ENCODE results near the gene AUTS2. TPM values are rescaled to one million over a fixed set of nuclear protein-coding genes. Genes with fewer than 3 reads are reported as not detected.

Gene AUTS2
- total and polyA plus RNA-seq, 7 experiments from 2014 or later = 0.40 to 31.7 (median 4.2) TPM

DNA sequence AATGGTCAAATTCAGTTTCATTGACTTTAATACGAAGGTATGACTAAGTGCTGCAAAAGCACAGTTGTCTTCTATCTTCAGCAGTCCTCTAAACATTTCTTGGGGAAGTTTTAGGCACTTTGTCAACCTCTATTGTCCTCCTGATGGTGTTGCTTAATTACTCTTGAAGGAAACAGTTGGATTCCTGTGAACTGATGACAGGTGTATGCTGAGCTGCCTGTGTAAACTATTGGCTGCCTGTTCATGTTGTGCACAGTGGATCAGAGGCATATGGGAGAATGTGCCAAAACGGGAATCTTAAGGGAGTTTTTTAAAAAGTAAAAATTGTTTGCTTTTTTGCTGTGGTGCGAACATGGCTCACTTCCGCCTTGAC, 221.0 kb downstream of the AUTS2 start:
- Histone ChIP-seq H3K27ac (ENCODE audit: low read depth, low read length) (no peak overlapping the region), H3K4me3 (ENCODE audit: low read length) (no peak overlapping the region), H3K9me3 (ENCODE audit: control insufficient read depth in 2 of 3, low read length in 3 of 3) (no peaks in the 10 kb centered on the region), H3K27me3 (ENCODE audit: control insufficient read depth in 2 of 2, insufficient read depth in 2 of 2, low read length in 2 of 2) (no peaks in the 10 kb centered on the region), H3K4me1 (ENCODE audit: control insufficient read depth in 2 of 2, insufficient read depth in 2 of 2, low read length in 2 of 2) (no peaks in the 10 kb centered on the region), H3K36me3 (ENCODE audit: control insufficient read depth in 2 of 3, insufficient read depth in 3 of 3, low read length in 3 of 3) (no peaks in the 10 kb centered on the region)
- Mint-ChIP-seq H3K4me1 (peaks cover 0 to 5% (median 0%) of the 10 kb centered on the region in 7 donors), H3K36me3 (no peaks in the 10 kb centered on the region), H3K27me3 (peaks cover 0 to 8% (median 0%) of the 10 kb centered on the region in 5 donors), H3K9me3 (peaks cover 0 to 8% (median 0%) of the 10 kb centered on the region in 11 donors), H3K4me3 (no peak overlapping the region), H3K27ac (no peak overlapping the region)
- CTCF ChIA-PET = no interaction called here
- POLR2A ChIA-PET = no interaction called here
- intact Hi-C loops (cut with micrococcal nuclease) = no loop called here
- ATAC-seq (no peak), DNase-seq (no peak)

DNA sequence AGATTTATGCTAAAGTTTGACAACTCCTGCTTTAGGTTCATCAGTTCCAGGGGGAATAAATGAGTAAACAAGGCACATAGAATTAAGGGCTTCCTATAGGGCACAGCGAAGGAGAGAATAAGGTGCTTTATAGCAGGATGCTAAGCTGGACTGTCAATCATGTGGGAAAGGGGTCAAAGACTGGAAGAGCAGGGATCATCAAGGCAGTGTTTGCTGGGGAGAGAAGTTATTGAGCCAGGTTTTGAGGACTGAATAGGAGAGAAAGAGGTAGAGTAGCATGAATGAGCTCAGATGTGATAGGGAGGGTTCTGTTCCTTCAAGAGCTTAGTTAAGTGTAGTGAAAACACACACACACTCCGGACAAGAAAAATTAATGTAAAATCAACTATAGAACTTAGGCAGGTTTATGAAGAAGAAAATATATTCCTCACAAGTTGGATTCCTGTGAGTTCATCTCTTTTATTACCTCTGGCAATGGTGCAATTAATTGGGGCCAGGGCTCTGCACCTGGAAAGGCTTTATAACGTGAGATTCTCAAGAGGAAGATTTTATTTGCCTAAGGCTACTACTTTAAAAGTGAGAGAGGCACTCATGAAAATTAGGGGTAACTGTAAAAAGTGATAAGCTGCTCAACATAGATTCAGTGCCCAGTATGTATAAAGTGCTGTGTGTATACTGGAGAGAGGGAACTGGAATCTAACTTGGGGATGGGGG, 222.4 kb downstream of the AUTS2 start:
- ChIA-PET CTCF (no interaction called here), POLR2A (no interaction called here)
- Histone ChIP-seq H3K4me1 (ENCODE audit: control insufficient read depth in 2 of 2, insufficient read depth in 2 of 2, low read length in 2 of 2) (peaks cover 0 to 9% of the 10 kb centered on the region in 2 donors), H3K36me3 (ENCODE audit: control insufficient read depth in 2 of 3, insufficient read depth in 3 of 3, low read length in 3 of 3) (no peaks in the 10 kb centered on the region), H3K4me3 (ENCODE audit: low read length) (no peak overlapping the region), H3K27ac (ENCODE audit: low read depth, low read length) (no peak overlapping the region), H3K9me3 (ENCODE audit: control insufficient read depth in 2 of 3, low read length in 3 of 3) (no peaks in the 10 kb centered on the region), H3K27me3 (ENCODE audit: control insufficient read depth in 2 of 2, insufficient read depth in 2 of 2, low read length in 2 of 2) (no peaks in the 10 kb centered on the region)
- peaks cover 0 to 8% (median 0%) of the 10 kb centered on the region in 5 donors for H3K27me3 Mint-ChIP-seq
- no peaks in the 10 kb centered on the region for H3K36me3 Mint-ChIP-seq
- peaks cover 4 to 14% (median 6%) of the 10 kb centered on the region in 7 donors for H3K4me1 Mint-ChIP-seq
- DNase-seq (no peak), ATAC-seq (no peak)
- H3K27ac Mint-ChIP-seq = no peak overlapping the region
- intact Hi-C loops (cut with micrococcal nuclease) = no loop called here
- peaks cover 0 to 8% (median 0%) of the 10 kb centered on the region in 11 donors for H3K9me3 Mint-ChIP-seq
- H3K4me3 Mint-ChIP-seq = no peak overlapping the region

- Mint-ChIP-seq H3K4me1 (peaks cover 5 to 25% (median 11%) of the 10 kb centered on the region in 7 donors), H3K27ac (no peak overlapping the region), H3K4me3 (no peak overlapping the region), H3K36me3 (no peaks in the 10 kb centered on the region), H3K27me3 (peaks cover 0 to 14% (median 0%) of the 10 kb centered on the region in 5 donors), H3K9me3 (peaks cover 0 to 8% (median 0%) of the 10 kb centered on the region in 11 donors)
- Histone ChIP-seq H3K4me1 (ENCODE audit: control insufficient read depth in 2 of 2, insufficient read depth in 2 of 2, low read length in 2 of 2) (peaks cover 0 to 9% of the 10 kb centered on the region in 2 donors), H3K4me3 (ENCODE audit: low read length) (no peak overlapping the region), H3K36me3 (ENCODE audit: control insufficient read depth in 2 of 3, insufficient read depth in 3 of 3, low read length in 3 of 3) (no peaks in the 10 kb centered on the region), H3K27ac (ENCODE audit: low read depth, low read length) (no peak overlapping the region), H3K27me3 (ENCODE audit: control insufficient read depth in 2 of 2, insufficient read depth in 2 of 2, low read length in 2 of 2) (no peaks in the 10 kb centered on the region), H3K9me3 (ENCODE audit: control insufficient read depth in 2 of 3, low read length in 3 of 3) (no peaks in the 10 kb centered on the region)
- ChIA-PET CTCF (no interaction called here), POLR2A (no interaction called here)
- DNase-seq (no peak), ATAC-seq (no peak)
- intact Hi-C loops (cut with micrococcal nuclease) = no loop called here
Measured at GRCh38 chr7:69822386-69822785, 224.1 kb downstream of the AUTS2 start.

DNA sequence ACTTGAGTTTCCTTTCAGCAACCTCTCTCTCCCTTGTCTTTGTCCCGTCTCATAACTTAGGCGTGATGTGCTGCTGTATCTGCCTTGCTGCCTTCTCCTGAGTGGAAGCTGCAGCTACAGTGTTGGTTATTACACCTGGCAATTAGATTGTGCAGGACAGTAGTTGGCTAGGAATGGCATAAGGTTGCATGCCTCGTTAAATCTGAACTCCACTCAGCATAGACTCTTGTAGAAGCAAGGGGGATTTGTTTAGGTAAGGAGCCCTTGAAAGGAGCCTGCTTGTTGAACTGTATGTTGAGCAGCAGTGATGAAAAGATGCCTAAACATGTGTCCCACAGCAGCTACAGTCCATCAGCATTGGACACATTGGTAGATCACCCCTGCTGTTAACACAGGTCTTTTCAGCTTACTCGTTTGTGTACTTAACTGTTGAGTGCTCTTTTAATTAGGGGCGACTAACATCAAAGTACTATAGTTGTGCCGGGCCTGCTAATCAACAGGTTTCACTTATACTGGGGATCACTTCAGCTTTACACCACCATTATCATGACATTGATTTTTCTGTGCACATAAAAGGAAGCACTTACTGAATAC, 225.0 kb downstream of the AUTS2 start:
- ChIA-PET CTCF (no interaction called here), POLR2A (no interaction called here)
- H3K27me3 Mint-ChIP-seq = peaks cover 0 to 14% (median 0%) of the 10 kb centered on the region in 5 donors
- Histone ChIP-seq H3K4me1 (ENCODE audit: control insufficient read depth in 2 of 2, insufficient read depth in 2 of 2, low read length in 2 of 2) (peaks cover 0 to 9% of the 10 kb centered on the region in 2 donors), H3K27me3 (ENCODE audit: control insufficient read depth in 2 of 2, insufficient read depth in 2 of 2, low read length in 2 of 2) (no peaks in the 10 kb centered on the region), H3K36me3 (ENCODE audit: control insufficient read depth in 2 of 3, insufficient read depth in 3 of 3, low read length in 3 of 3) (no peaks in the 10 kb centered on the region), H3K27ac (ENCODE audit: low read depth, low read length) (no peak overlapping the region), H3K4me3 (ENCODE audit: low read length) (no peak overlapping the region), H3K9me3 (ENCODE audit: control insufficient read depth in 2 of 3, low read length in 3 of 3) (no peaks in the 10 kb centered on the region)
- no peaks in the 10 kb centered on the region for H3K36me3 Mint-ChIP-seq
- peaks cover 0 to 8% (median 0%) of the 10 kb centered on the region in 11 donors for H3K9me3 Mint-ChIP-seq
- ATAC-seq (no peak), DNase-seq (no peak)
- intact Hi-C loops (cut with micrococcal nuclease) = no loop called here
- H3K4me1 Mint-ChIP-seq = peaks cover 5 to 25% (median 15%) of the 10 kb centered on the region in 7 donors
- peak overlapping the region in 1 of 9 donors; percentile 36 for H3K27ac Mint-ChIP-seq
- peak overlapping the region in 9 of 10 donors; percentile 15 to 86 (median 81) for H3K4me3 Mint-ChIP-seq

DNA sequence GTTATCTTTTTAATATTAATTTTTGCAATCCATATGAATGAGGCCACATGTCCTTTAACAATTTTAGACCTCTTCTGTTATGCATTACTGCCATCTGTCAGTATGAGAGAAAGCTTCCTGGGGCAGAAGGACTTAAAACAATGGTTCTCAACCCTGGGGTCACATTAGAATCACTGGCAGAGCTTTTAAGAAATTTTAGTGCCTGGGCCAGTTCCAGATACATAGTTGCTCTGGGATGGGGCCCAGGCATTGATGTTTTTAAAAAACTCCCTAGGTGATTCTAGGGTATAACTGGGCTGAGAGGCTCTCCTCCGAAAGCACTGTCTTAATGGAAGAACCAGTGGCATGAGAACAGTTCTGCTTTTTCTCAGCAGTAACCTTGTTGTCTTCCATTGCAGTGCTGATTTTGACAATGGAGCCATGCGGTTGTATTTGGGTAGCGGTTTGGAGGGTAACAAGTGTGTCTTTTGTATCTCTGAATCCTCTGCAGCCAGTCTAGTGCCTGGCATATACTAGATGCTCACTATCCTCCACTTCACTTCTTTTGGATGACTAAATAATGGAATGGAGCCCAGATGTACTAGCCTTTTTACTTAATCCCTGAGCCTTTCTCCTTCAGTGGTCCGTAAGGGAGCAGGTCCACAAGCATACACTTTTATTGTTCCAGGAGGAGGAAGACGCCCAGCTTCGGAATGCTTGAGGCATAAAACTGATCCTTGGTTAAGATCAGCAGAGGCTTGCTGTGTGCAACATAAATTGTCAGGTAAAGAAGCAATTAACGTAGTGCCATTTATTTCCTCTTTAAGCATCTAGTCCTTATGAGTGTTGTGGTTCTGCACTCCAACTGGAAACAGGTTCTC, 227.1 kb downstream of the AUTS2 start:
- intact Hi-C loops (cut with micrococcal nuclease) = no loop called here
- no peaks in the 10 kb centered on the region for H3K36me3 ChIP-seq (ENCODE audit: control insufficient read depth in 2 of 3, insufficient read depth in 3 of 3, low read length in 3 of 3)

DNA sequence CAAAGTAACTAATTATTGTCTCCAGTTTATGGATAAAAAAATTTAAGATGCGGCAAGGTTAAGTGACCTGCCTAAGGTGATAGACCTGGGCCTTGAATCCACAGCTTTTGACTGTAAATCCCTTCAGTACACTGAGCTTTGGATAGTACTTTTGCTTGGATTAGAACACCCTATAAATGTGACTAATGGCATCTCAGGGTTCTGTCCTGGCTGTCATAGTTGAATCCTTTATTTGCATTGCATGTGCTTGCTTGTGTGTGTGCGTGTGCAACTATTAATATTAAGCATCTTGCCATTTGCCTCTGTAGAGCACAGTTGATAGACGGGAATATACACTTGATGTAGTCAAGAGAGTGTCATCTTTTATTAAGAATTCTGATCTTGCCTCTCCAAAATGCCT, 228.0 kb downstream of the AUTS2 start:
- peaks cover 5 to 25% (median 15%) of the 10 kb centered on the region in 7 donors for H3K4me1 Mint-ChIP-seq

More for the DNA sequence above, 227.1 kb downstream of the AUTS2 start:
- Mint-ChIP-seq H3K9me3 (peaks cover 0 to 8% (median 0%) of the 10 kb centered on the region in 11 donors), H3K4me1 (peaks cover 5 to 25% (median 15%) of the 10 kb centered on the region in 7 donors), H3K27me3 (peaks cover 0 to 7% (median 0%) of the 10 kb centered on the region in 5 donors), H3K27ac (peak overlapping the region in 2 of 9 donors; percentile 22 to 37), H3K4me3 (peak overlapping the region in 7 of 10 donors; percentile 0 to 86 (median 81)), H3K36me3 (no peaks in the 10 kb centered on the region)
- peaks cover 0 to 9% of the 10 kb centered on the region in 2 donors for H3K4me1 ChIP-seq (ENCODE audit: control insufficient read depth in 2 of 2, insufficient read depth in 2 of 2, low read length in 2 of 2)
- H3K27me3 ChIP-seq (ENCODE audit: control insufficient read depth in 2 of 2, insufficient read depth in 2 of 2, low read length in 2 of 2) = no peaks in the 10 kb centered on the region
- POLR2A ChIA-PET = no interaction called here
- H3K27ac ChIP-seq (ENCODE audit: low read depth, low read length) = no peak overlapping the region
- no peak for ATAC-seq
- no peak for DNase-seq
- no peak overlapping the region for H3K4me3 ChIP-seq (ENCODE audit: low read length)
- CTCF ChIA-PET = no interaction called here
- no peaks in the 10 kb centered on the region for H3K9me3 ChIP-seq (ENCODE audit: control insufficient read depth in 2 of 3, low read length in 3 of 3)

More for the DNA sequence above, 228.0 kb downstream of the AUTS2 start:
- ChIA-PET POLR2A (no interaction called here), CTCF (no interaction called here)
- H3K4me3 Mint-ChIP-seq = no peak overlapping the region
- peaks cover 0 to 8% (median 0%) of the 10 kb centered on the region in 11 donors for H3K9me3 Mint-ChIP-seq
- Histone ChIP-seq H3K4me1 (ENCODE audit: control insufficient read depth in 2 of 2, insufficient read depth in 2 of 2, low read length in 2 of 2) (peaks cover 0 to 9% of the 10 kb centered on the region in 2 donors), H3K27me3 (ENCODE audit: control insufficient read depth in 2 of 2, insufficient read depth in 2 of 2, low read length in 2 of 2) (no peaks in the 10 kb centered on the region), H3K36me3 (ENCODE audit: control insufficient read depth in 2 of 3, insufficient read depth in 3 of 3, low read length in 3 of 3) (no peaks in the 10 kb centered on the region), H3K27ac (ENCODE audit: low read depth, low read length) (no peak overlapping the region), H3K9me3 (ENCODE audit: control insufficient read depth in 2 of 3, low read length in 3 of 3) (no peaks in the 10 kb centered on the region), H3K4me3 (ENCODE audit: low read length) (no peak overlapping the region)
- intact Hi-C loops (cut with micrococcal nuclease) = no loop called here
- no peaks in the 10 kb centered on the region for H3K36me3 Mint-ChIP-seq
- H3K27ac Mint-ChIP-seq = no peak overlapping the region
- ATAC-seq (no peak), DNase-seq (no peak)
- H3K27me3 Mint-ChIP-seq = peaks cover 0 to 6% (median 0%) of the 10 kb centered on the region in 5 donors

All from naive thymus-derived CD4-positive, alpha-beta T cell (primary cell).